Trophoblast cell (in vitro differentiated cells and primary cell): Measurements from ENCODE around the gene SMOC1.

Experiments used
- DNase-seq, 2 donors: peaks; one replicate each; pipeline ENCODE4 v3.0.0-alpha.2; 2016
- H2AFZ ChIP-seq: 2 replicates; pipeline ENCODE4 v1.6.1; 2013; ENCODE audit warnings: low read length, moderate library complexity, mild to moderate bottlenecking; ENCODE audit not compliant: insufficient read depth, poor library complexity
- H2AK5ac ChIP-seq: 2 replicates; pipeline ENCODE4 v1.6.1; 2013; ENCODE audit warnings: mild to moderate bottlenecking, low read length
- H2BK120ac ChIP-seq: 2 replicates; pipeline ENCODE4 v1.6.1; 2013; ENCODE audit warnings: low read length, mild to moderate bottlenecking, moderate library complexity; ENCODE audit not compliant: insufficient read depth, poor library complexity
- H2BK12ac ChIP-seq: 2 replicates; pipeline ENCODE4 v1.6.1; 2013; ENCODE audit warnings: mild to moderate bottlenecking, low read length, moderate library complexity
- H2BK5ac ChIP-seq: 2 replicates; pipeline ENCODE4 v1.6.1; 2013; ENCODE audit warnings: low read length, low read depth, moderate library complexity, mild to moderate bottlenecking; ENCODE audit not compliant: poor library complexity
- H3K14ac ChIP-seq: 2 replicates; pipeline ENCODE4 v1.6.1; 2013; ENCODE audit warnings: mild to moderate bottlenecking, low read length
- H3K18ac ChIP-seq: 2 replicates; pipeline ENCODE4 v1.6.1; 2013; ENCODE audit warnings: mild to moderate bottlenecking, low read length
- H3K23ac ChIP-seq: 2 replicates; pipeline ENCODE4 v1.6.1; 2013; ENCODE audit warnings: low read length
- H3K27ac ChIP-seq: 2 replicates; pipeline ENCODE4 v1.5.1; 2013; ENCODE audit warnings: low read depth, mild to moderate bottlenecking, inconsistent platforms, low read length, moderate library complexity
- H3K27me3 ChIP-seq: 2 replicates; pipeline ENCODE4 v1.6.1; 2013; ENCODE audit warnings: inconsistent platforms, mild to moderate bottlenecking, low read length, moderate library complexity; ENCODE audit not compliant: insufficient read depth
- H3K36me3 ChIP-seq, 2 experiments: 1 replicate in 1 of 2; 2 replicates in 1 of 2; pipeline ENCODE4 v1.6.1; 2013; ENCODE audit warnings: low read length in 2 of 2, mild to moderate bottlenecking in 2 of 2, moderate library complexity in 1 of 2; ENCODE audit not compliant: insufficient read depth in 2 of 2, control insufficient read depth in 1 of 2
- H3K4ac ChIP-seq: 2 replicates; pipeline ENCODE4 v1.6.1; 2013; ENCODE audit warnings: low read depth, mild to moderate bottlenecking, low read length, moderate library complexity
- H3K4me1 ChIP-seq, 2 experiments: 1 replicate in 1 of 2; 2 replicates in 1 of 2; pipeline ENCODE4 v1.6.1; 2013; ENCODE audit warnings: low read length in 2 of 2, mild to moderate bottlenecking in 2 of 2, moderate library complexity in 1 of 2; ENCODE audit not compliant: insufficient read depth in 2 of 2, control insufficient read depth in 1 of 2
- H3K4me2 ChIP-seq: 2 replicates; pipeline ENCODE4 v1.6.1; 2013; ENCODE audit warnings: inconsistent platforms, mild to moderate bottlenecking, low read length, moderate library complexity
- H3K4me3 ChIP-seq: 2 replicates; pipeline ENCODE4 v1.5.1; 2013; ENCODE audit warnings: mild to moderate bottlenecking, low read depth, low read length, inconsistent platforms
- H3K79me1 ChIP-seq: one replicate; pipeline ENCODE4 v1.6.1; 2013; ENCODE audit warnings: low read length
- H3K79me2 ChIP-seq: 2 replicates; pipeline ENCODE4 v1.6.1; 2013; ENCODE audit warnings: low read length, mild to moderate bottlenecking; ENCODE audit not compliant: control insufficient read depth, insufficient read depth, poor library complexity
- H3K9ac ChIP-seq: 2 replicates; pipeline ENCODE4 v1.6.1; 2013; ENCODE audit warnings: mild to moderate bottlenecking, low read length
- H3K9me3 ChIP-seq: 2 replicates; pipeline ENCODE4 v1.6.1; 2013; ENCODE audit warnings: low read depth, mild to moderate bottlenecking, control low read depth, inconsistent platforms, low read length; ENCODE audit not compliant: insufficient read depth
- H4K12ac ChIP-seq: 2 replicates; pipeline ENCODE4 v1.6.1; 2013; ENCODE audit warnings: low read depth, mild to moderate bottlenecking, low read length, moderate library complexity
- H4K8ac ChIP-seq: 2 replicates; pipeline ENCODE4 v1.6.1; 2013; ENCODE audit warnings: low read depth, mild to moderate bottlenecking, low read length, moderate library complexity
- H4K91ac ChIP-seq: one replicate; pipeline ENCODE4 v1.6.1; 2013; ENCODE audit warnings: low read depth, mild to moderate bottlenecking, low read length, moderate library complexity
- WGBS: extraction: QIAGEN DNeasy Blood & Tissue Kit; methylation state at CpG from one replicate; pipeline ENCODE4 v1.1.7; 2013; ENCODE audit warnings: missing lambda C conversion rate; ENCODE audit not compliant: insufficient read length, insufficient coverage; ENCODE audit errors: extremely low coverage; 5-methylcytosine and 5-hydroxymethylcytosine counted together

SMOC1 gene

GRCh38 chr14:70061108-70061507, 181.9 kb downstream of the SMOC1 start:
- Histone ChIP-seq H4K8ac (no peak overlapping the region), H2BK5ac (no peak overlapping the region), H3K36me3 (no peaks in the 10 kb centered on the region), H3K4me1 (peaks cover 0 to 2% of the 10 kb centered on the region in 2 experiments), H3K4me3 (no peak overlapping the region), H3K14ac (no peak overlapping the region), H3K18ac (no peak overlapping the region), H3K23ac (no peak overlapping the region), H3K27ac (no peak overlapping the region), H2BK12ac (no peak overlapping the region), H4K12ac (no peak overlapping the region), H3K27me3 (no peaks in the 10 kb centered on the region), H3K79me2 (no peaks in the 10 kb centered on the region), H2BK120ac (no peak overlapping the region), H3K4ac (no peak overlapping the region), H2AFZ (no peak overlapping the region), H3K9ac (no peak overlapping the region), H2AK5ac (no peak overlapping the region), H3K4me2 (no peak overlapping the region), H3K9me3 (no peaks in the 10 kb centered on the region), H4K91ac (no peak overlapping the region), H3K79me1 (no peaks in the 10 kb centered on the region)
- WGBS: no CpG with 5 or more reads among the region's 2 CpGs
- peak in 1 of 2 donors; percentile 20 for DNase-seq

DNA sequence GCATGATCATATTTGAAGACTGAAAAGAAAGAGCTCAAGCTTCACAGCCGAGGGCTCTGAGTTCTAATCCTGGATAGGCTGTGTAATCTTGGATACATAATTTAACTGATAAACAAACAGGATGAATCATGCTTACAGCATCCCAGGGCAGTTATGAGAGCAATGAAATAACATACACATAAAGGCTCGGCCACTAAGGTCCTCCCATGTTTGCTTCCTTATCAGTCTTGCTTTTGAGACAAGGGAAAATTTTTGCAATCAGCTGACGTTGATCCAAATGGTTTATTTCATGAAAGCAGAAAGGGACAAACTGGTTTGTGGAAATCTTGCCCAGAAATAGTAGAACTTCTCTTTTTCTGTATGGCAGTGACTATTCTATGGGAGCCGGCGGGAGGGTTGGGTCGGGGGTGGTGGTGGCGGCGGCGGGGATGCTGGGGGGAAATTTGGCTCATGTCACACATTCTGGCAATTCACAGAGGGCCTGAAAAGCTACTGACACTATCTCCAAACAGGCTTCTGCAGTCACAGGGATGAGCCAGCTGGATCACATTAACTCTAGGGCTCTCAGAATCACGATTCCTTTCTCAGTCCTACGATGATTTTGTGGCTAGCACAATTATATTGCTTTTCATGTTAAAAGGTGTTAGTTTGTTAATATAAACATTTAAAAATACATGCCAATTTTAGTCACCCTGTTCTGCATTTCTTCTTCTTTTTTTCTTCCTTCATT, 185.1 kb downstream of the SMOC1 start:
- Histone ChIP-seq H2AK5ac (no peak overlapping the region), H4K8ac (no peak overlapping the region), H3K23ac (no peak overlapping the region), H3K14ac (no peak overlapping the region), H3K9ac (no peak overlapping the region), H4K12ac (no peak overlapping the region), H3K4me2 (no peak overlapping the region), H2BK120ac (no peak overlapping the region), H3K27ac (no peak overlapping the region), H3K79me1 (no peaks in the 10 kb centered on the region), H3K36me3 (no peaks in the 10 kb centered on the region), H4K91ac (no peak overlapping the region), H3K79me2 (no peaks in the 10 kb centered on the region), H3K27me3 (no peaks in the 10 kb centered on the region), H2BK5ac (no peak overlapping the region), H3K4ac (no peak overlapping the region), H3K18ac (no peak overlapping the region), H2BK12ac (no peak overlapping the region), H2AFZ (no peak overlapping the region), H3K4me3 (no peak overlapping the region), H3K4me1 (peaks cover 0 to 2% of the 10 kb centered on the region in 2 experiments), H3K9me3 (no peaks in the 10 kb centered on the region)
- no CpG with 5 or more reads among the region's 11 CpGs for WGBS
- DNase-seq: peak; percentile 53 to 87

- H3K79me1 ChIP-seq: no peaks in the 10 kb centered on the region
- H3K9me3 ChIP-seq: no peaks in the 10 kb centered on the region
- H3K4me1 ChIP-seq: no peaks in the 10 kb centered on the region
- no peak overlapping the region for H3K4me2 ChIP-seq
- WGBS: no CpG with 5 or more reads among the region's 5 CpGs
- H2BK120ac ChIP-seq: no peak overlapping the region
- no peak overlapping the region for H4K12ac ChIP-seq
- no peaks in the 10 kb centered on the region for H3K79me2 ChIP-seq
- no peak overlapping the region for H2AK5ac ChIP-seq
- no peak overlapping the region for H3K4me3 ChIP-seq
- no peak for DNase-seq
- no peak overlapping the region for H3K9ac ChIP-seq
- no peak overlapping the region for H3K14ac ChIP-seq
- no peak overlapping the region for H3K23ac ChIP-seq
- H2BK12ac ChIP-seq: no peak overlapping the region
- no peaks in the 10 kb centered on the region for H3K27me3 ChIP-seq
- H2BK5ac ChIP-seq: no peak overlapping the region
- no peak overlapping the region for H3K18ac ChIP-seq
- no peak overlapping the region for H2AFZ ChIP-seq
- no peaks in the 10 kb centered on the region for H3K36me3 ChIP-seq
- H3K4ac ChIP-seq: no peak overlapping the region
- H4K91ac ChIP-seq: no peak overlapping the region
- H3K27ac ChIP-seq: no peak overlapping the region
- H4K8ac ChIP-seq: no peak overlapping the region
Observed at GRCh38 chr14:70067810-70068209, 188.6 kb downstream of the SMOC1 start.

DNA sequence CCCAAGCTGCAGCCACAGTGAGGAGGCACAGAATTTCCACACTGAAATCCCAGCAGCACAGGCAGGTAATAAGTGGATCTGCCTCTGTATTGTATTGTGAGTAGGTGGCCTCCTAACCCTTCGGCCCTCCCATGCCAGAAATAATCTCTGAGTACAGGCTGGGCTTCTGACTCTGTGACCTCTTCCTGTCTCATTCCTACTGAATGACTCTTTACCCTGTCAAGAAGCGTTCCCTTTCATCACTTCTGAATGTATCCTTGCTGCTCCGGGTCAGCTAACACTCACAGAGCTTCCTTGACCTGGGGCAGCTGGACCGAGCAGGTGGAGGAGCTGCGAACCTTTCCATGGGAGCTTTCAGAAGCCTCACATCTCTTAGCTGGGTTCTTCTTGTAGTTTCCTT, 190.0 kb downstream of the SMOC1 start:
- Histone ChIP-seq H3K27me3 (no peaks in the 10 kb centered on the region), H2BK12ac (no peak overlapping the region), H2AK5ac (no peak overlapping the region), H2BK5ac (no peak overlapping the region), H3K9me3 (no peaks in the 10 kb centered on the region), H4K8ac (no peak overlapping the region), H3K4me2 (no peak overlapping the region), H3K23ac (no peak overlapping the region), H3K4me1 (no peaks in the 10 kb centered on the region), H3K18ac (no peak overlapping the region), H2BK120ac (no peak overlapping the region), H2AFZ (no peak overlapping the region), H3K4ac (no peak overlapping the region), H3K14ac (no peak overlapping the region), H4K91ac (no peak overlapping the region), H3K79me2 (no peaks in the 10 kb centered on the region), H3K36me3 (no peaks in the 10 kb centered on the region), H4K12ac (no peak overlapping the region), H3K9ac (no peak overlapping the region), H3K27ac (no peak overlapping the region), H3K79me1 (no peaks in the 10 kb centered on the region), H3K4me3 (no peak overlapping the region)
- WGBS: no CpG with 5 or more reads among the region's 5 CpGs
- DNase-seq: peak; percentile 56 to 81
